ENCODE measurements around the gene CLEC11A. TPM values are rescaled to one million over a fixed set of nuclear protein-coding genes. Genes with fewer than 3 reads are reported as not detected.

CLEC11A gene
- total and polyA plus RNA-seq, 10 of the 15 experiments (the other 5 are each of a cell fraction or from before 2014, with no cell fraction given), result not detected

GRCh38 chr19:50717026-50717723 lies 6.0 kb upstream of the CLEC11A start:
- WGBS (ENCODE audit: insufficient coverage, insufficient replicate concordance, low lambda C conversion rate, missing lambda C conversion rate), result 9% methylated on average over 23 of the region's 23 CpGs
- SMC1A ChIA-PET (ENCODE audit: uncharacterized antibody, unreplicated experiment), result no interaction called here
- POLR2A ChIA-PET, result no interaction called here
- H3K9ac ChIP-seq (ENCODE audit: control insufficient read depth, insufficient read depth, low read length), result no peak overlapping the region
- H3K4me3 ChIP-seq, result no peak overlapping the region
- ATAC-seq (no peak), FAIRE-seq (no peak), DNase-seq (ENCODE audit: low read depth, low spot score) (no peak)
- no peaks in the 10 kb centered on the region for H3K36me3 ChIP-seq (ENCODE audit: control insufficient read depth in 2 of 2, insufficient read depth in 2 of 2, low read length in 1 of 2)
- no TSS peak for BruUV-seq (replicated peaks)
- H3K27ac ChIP-seq (ENCODE audit: control insufficient read depth, insufficient read depth), result no peak overlapping the region
- no peaks in the 10 kb centered on the region for H4K20me1 ChIP-seq (ENCODE audit: control insufficient read depth, insufficient read depth)
- peaks cover 7 to 9% of the 10 kb centered on the region in 2 experiments for H3K27me3 ChIP-seq (replicated peaks in 1 of 2; ENCODE audit: control insufficient read depth in 2 of 2, insufficient read depth in 2 of 2, low read length in 1 of 2)
- H3K4me1 ChIP-seq (ENCODE audit: control insufficient read depth, insufficient read depth, low read length), result no peaks in the 10 kb centered on the region
- intact Hi-C loops (cut with micrococcal nuclease; ENCODE audit: unreplicated experiment), result no loop called here
- H2AFZ ChIP-seq (ENCODE audit: control insufficient read depth, low read depth, low read length), result no peak overlapping the region
- RAD21 ChIA-PET (ENCODE audit: unreplicated experiment), result no interaction called here
- CTCF ChIA-PET, result no interaction called here
- in situ Hi-C loops (cut with MboI), result no loop called here
- H3K79me2 ChIP-seq (ENCODE audit: control insufficient read depth, insufficient read depth, low read length), result no peaks in the 10 kb centered on the region
- no peak overlapping the region for H3K4me2 ChIP-seq (ENCODE audit: control insufficient read depth, insufficient read depth)
- H3K9me3 ChIP-seq (replicated peaks; ENCODE audit: control insufficient read depth, insufficient read depth, low read length), result no peaks in the 10 kb centered on the region
- TF ChIP-seq DPF2 (IDR thresholded peaks at IDR 0.05), result no peak
- no peak for TF ChIP-seq CBFB (IDR thresholded peaks at IDR 0.05; ENCODE audit: low read depth)
- TF ChIP-seq EED (IDR thresholded peaks at IDR 0.05; ENCODE audit: low read depth), result no peak
- TF ChIP-seq SIX5 (IDR thresholded peaks at IDR 0.05; ENCODE audit: low read depth, low read length, severe bottlenecking), result no peak
- no peak for TF ChIP-seq EP300 (IDR thresholded peaks at IDR 0.05; ENCODE audit: borderline replicate concordance in 1 of 2, control insufficient read depth in 1 of 2, low read depth in 2 of 2, low read length in 2 of 2)
- no peak for TF ChIP-seq NR2C2 (IDR thresholded peaks at IDR 0.05; ENCODE audit: borderline replicate concordance, control insufficient read depth, insufficient read length, low read depth)
- no peak for TF ChIP-seq CBX3 (IDR thresholded peaks at IDR 0.05; ENCODE audit: borderline replicate concordance, low read depth)
- TF ChIP-seq LARP7 (IDR thresholded peaks at IDR 0.05), result no peak
- TF ChIP-seq, protein P1, sequence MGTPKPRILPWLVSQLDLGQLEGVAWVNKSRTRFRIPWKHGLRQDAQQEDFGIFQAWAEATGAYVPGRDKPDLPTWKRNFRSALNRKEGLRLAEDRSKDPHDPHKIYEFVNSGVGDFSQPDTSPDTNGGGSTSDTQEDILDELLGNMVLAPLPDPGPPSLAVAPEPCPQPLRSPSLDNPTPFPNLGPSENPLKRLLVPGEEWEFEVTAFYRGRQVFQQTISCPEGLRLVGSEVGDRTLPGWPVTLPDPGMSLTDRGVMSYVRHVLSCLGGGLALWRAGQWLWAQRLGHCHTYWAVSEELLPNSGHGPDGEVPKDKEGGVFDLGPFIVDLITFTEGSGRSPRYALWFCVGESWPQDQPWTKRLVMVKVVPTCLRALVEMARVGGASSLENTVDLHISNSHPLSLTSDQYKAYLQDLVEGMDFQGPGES (IDR thresholded peaks at IDR 0.05), result no peak
- no peak for TF ChIP-seq PRDM15 (CRISPR knock-in tag; IDR thresholded peaks at IDR 0.05)
- no peak for TF ChIP-seq NBN (IDR thresholded peaks at IDR 0.05)
- TF ChIP-seq KLF5 (IDR thresholded peaks at IDR 0.05; ENCODE audit: partially characterized antibody), result no peak
- no peak for TF ChIP-seq EGR1 (IDR thresholded peaks at IDR 0.05; ENCODE audit: borderline replicate concordance in 1 of 2, low read depth in 2 of 2, low read length in 2 of 2)
- no peak for TF ChIP-seq IKZF1 (conservative IDR thresholded peaks at IDR 0.05)
- TF ChIP-seq, protein P2, sequence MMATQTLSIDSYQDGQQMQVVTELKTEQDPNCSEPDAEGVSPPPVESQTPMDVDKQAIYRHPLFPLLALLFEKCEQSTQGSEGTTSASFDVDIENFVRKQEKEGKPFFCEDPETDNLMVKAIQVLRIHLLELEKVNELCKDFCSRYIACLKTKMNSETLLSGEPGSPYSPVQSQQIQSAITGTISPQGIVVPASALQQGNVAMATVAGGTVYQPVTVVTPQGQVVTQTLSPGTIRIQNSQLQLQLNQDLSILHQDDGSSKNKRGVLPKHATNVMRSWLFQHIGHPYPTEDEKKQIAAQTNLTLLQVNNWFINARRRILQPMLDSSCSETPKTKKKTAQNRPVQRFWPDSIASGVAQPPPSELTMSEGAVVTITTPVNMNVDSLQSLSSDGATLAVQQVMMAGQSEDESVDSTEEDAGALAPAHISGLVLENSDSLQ (IDR thresholded peaks at IDR 0.05), result no peak
- no peak for TF ChIP-seq HDAC6 (IDR thresholded peaks at IDR 0.05; ENCODE audit: unreplicated experiment)
